GM23338 (cell line): ENCODE results near the gene DHRS2. TPM values are rescaled to one million over a fixed set of nuclear protein-coding genes. Genes with fewer than 3 reads are reported as not detected.

ENCODE experiments used
- ATAC-seq: fragments of 200-7000 bp; cut with Tn5 transposase; 3 replicates; pipeline ENCODE4 v1.9.1; 2020
- DNase-seq: peaks from one replicate; pipeline ENCODE4 v3.0.0-alpha.2; 2015; ENCODE audit warnings: low spot score
- H2AFZ ChIP-seq: fragments of 200-600 bp; sonication (generic); 2 replicates; pipeline ENCODE4 v1.8.0; 2016; ENCODE audit warnings: antibody characterized with exemption, mild to moderate bottlenecking, moderate library complexity
- H3F3A ChIP-seq: fragments of 200-600 bp; sonication (generic); replicated peaks from 2 replicates; pipeline ENCODE4 v1.8.0; 2017; ENCODE audit warnings: antibody characterized with exemption, mixed run types, low read depth
- H3K27ac ChIP-seq: fragments of 200-600 bp; sonication (generic); 2 replicates; pipeline ENCODE4 v1.6.1; 2016; ENCODE audit warnings: low read depth
- H3K27me3 ChIP-seq: fragments of 200-600 bp; sonication (generic); 2 replicates; pipeline ENCODE4 v1.8.0; 2016; ENCODE audit warnings: mild to moderate bottlenecking, mixed run types, moderate library complexity; ENCODE audit not compliant: insufficient read depth
- H3K36me3 ChIP-seq: fragments of 200-600 bp; sonication (generic); 2 replicates; pipeline ENCODE4 v1.8.0; 2016; ENCODE audit warnings: mild to moderate bottlenecking; ENCODE audit not compliant: insufficient read depth
- H3K4me1 ChIP-seq: fragments of 200-600 bp; sonication (generic); 2 replicates; pipeline ENCODE4 v1.8.0; 2016; ENCODE audit warnings: mild to moderate bottlenecking, moderate library complexity; ENCODE audit not compliant: insufficient read depth
- H3K4me2 ChIP-seq: fragments of 200-600 bp; sonication (generic); 2 replicates; pipeline ENCODE4 v1.7.1; 2017; ENCODE audit warnings: mixed run types
- H3K4me3 ChIP-seq: fragments of 200-600 bp; sonication (generic); 2 replicates; pipeline ENCODE4 v1.6.1; 2016; ENCODE audit warnings: mixed run types
- H3K79me2 ChIP-seq: fragments of 200-600 bp; sonication (generic); replicated peaks from 2 replicates; pipeline ENCODE4 v1.8.0; 2017; ENCODE audit warnings: mild to moderate bottlenecking; ENCODE audit not compliant: insufficient read depth
- H3K9me2 ChIP-seq: fragments of 200-600 bp; sonication (generic); 2 replicates; pipeline ENCODE4 v1.8.0; 2017; ENCODE audit not compliant: insufficient read depth
- H4K20me1 ChIP-seq: fragments of 200-600 bp; sonication (generic); replicated peaks from 2 replicates; pipeline ENCODE4 v1.8.0; 2017; ENCODE audit warnings: mild to moderate bottlenecking; ENCODE audit not compliant: insufficient read depth
- H3K27ac Mint-ChIP-seq: 2 replicates; pipeline ENCODE4 v1.8.0; 2020; ENCODE audit warnings: inconsistent platforms, mild to moderate bottlenecking, moderate library complexity, mixed read lengths
- H3K27me3 Mint-ChIP-seq: 3 replicates; pipeline ENCODE4 v1.8.0; 2022; ENCODE audit warnings: low read depth, mild to moderate bottlenecking, moderate library complexity, mixed read lengths, inconsistent platforms; ENCODE audit not compliant: insufficient read depth, poor library complexity
- H3K36me3 Mint-ChIP-seq: 3 replicates; pipeline ENCODE4 v1.8.0; 2021; ENCODE audit warnings: low read depth, mild to moderate bottlenecking, inconsistent platforms, moderate library complexity, mixed read lengths
- H3K4me1 Mint-ChIP-seq: 3 replicates; pipeline ENCODE4 v1.8.0; 2020; ENCODE audit warnings: mild to moderate bottlenecking, inconsistent platforms, mixed read lengths
- H3K4me3 Mint-ChIP-seq: 3 replicates; pipeline ENCODE4 v1.8.0; 2021; ENCODE audit warnings: moderate library complexity, mild to moderate bottlenecking, inconsistent platforms, mixed read lengths
- H3K9me3 Mint-ChIP-seq: 3 replicates; pipeline ENCODE4 v1.8.0; 2020; ENCODE audit warnings: moderate library complexity, mild to moderate bottlenecking, inconsistent platforms, mixed read lengths
- CTCF ChIP-seq, 2 experiments: fragments of 200-600 bp in 1 of 2; sonication (generic) in 1 of 2; conservative IDR thresholded peaks; 2 replicates each; pipeline versions ENCODE4 v1.5.1 to v1.6.1; 2016 to 2017; ENCODE audit warnings: antibody characterized with exemption in 2 of 2, low read depth in 2 of 2, mild to moderate bottlenecking in 2 of 2, moderate library complexity in 1 of 2
- EZH2 ChIP-seq: fragments of 200-600 bp; sonication (generic); IDR thresholded peaks from one replicate; pipeline ENCODE4 v1.8.0; 2017; ENCODE audit warnings: antibody characterized with exemption, mild to moderate bottlenecking, low read depth; ENCODE audit not compliant: unreplicated experiment
- JUNB ChIP-seq: IDR thresholded peaks from one replicate; pipeline ENCODE4 v1.6.1; 2016; ENCODE audit warnings: antibody characterized with exemption; ENCODE audit not compliant: unreplicated experiment
- ZNF331 ChIP-seq: fragments of 250-450 bp; sonication (Bioruptor Pico); IDR thresholded peaks from 2 replicates; pipeline ENCODE4 v1.5.0; 2020; ENCODE audit warnings: low read depth, mild to moderate bottlenecking, moderate library complexity
- polyA plus RNA-seq: library from polyadenylated mRNA; unstranded; fragments of >200 nt; fragmentation: Nextera tagmentation; extraction: Ambion mirVana; gene quantifications from 2 replicates; pipeline ENCODE4 v1.2.1, GENCODE V29; 2016
- total RNA-seq: library from RNA; depleted of rRNA; stranded (reverse); fragments of >200 nt; shearing (Covaris generic); gene quantifications from 2 replicates; pipeline ENCODE4 v1.2.3, GENCODE V29; 2014

DHRS2 gene
- total and polyA plus RNA-seq, 2 experiments from 2014 or later, result 0.42 to 0.48 TPM

GRCh38 chr14:23636317-23637211 lies at the start of gene DHRS2 (continued):
- TF ChIP-seq EZH2, result no peak

DNA sequence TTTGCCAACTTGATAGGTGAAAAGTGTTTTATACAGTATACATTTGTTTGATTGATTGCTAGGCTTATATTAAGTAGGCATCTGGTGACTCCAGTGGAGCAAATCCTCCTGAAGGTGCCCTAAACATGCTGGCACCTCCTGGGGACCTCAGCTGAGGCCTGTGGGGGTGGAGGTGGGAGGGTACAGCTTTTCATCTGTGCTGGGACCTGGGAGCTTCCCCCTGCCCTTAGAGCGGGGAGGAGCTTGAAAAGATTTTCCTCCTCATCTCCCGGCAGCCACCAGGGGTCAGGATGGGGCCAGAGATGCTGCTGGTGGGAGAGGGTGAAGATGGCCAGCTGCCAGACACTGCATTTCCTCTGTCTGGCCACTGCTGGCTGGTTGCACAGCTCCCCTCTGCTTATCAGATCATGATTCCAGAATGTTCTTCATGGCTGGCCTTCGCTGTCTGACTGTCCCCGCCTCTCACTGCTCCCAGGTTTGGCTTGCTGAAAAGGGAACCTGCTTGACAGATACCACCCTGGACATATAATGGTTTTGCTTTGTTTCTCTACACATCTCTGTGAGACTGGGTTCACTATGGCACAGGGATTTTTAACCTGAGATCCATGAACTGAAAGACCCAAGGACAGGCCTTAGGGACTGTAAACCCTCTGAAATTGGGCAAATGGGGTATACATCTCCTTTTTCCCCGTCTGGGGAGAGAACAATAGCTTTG lies 47.1 kb upstream of the DHRS2 start:
- no peaks in the 10 kb centered on the region for H4K20me1 ChIP-seq
- H3K9me3 Mint-ChIP-seq, result peaks cover 10% of the 10 kb centered on the region; the same call in 2 of the 3 replicates

GRCh38 chr14:23589606-23590005 lies 46.6 kb upstream of the DHRS2 start:
- Histone ChIP-seq H3K79me2 (no peaks in the 10 kb centered on the region), H3K9me2 (no peaks in the 10 kb centered on the region), H3K36me3 (no peaks in the 10 kb centered on the region), H3K4me2 (peak overlapping the region; percentile 42; the same call in 1 of the 2 replicates), H3K4me3 (no peak overlapping the region), H3K4me1 (peaks cover 4% of the 10 kb centered on the region; the same call in 1 of the 2 replicates), H3F3A (no peaks in the 10 kb centered on the region), H3K27me3 (no peaks in the 10 kb centered on the region), H2AFZ (peak overlapping the region; percentile 98), H3K27ac (no peak overlapping the region), H4K20me1 (no peaks in the 10 kb centered on the region)
- Mint-ChIP-seq H3K36me3 (no peaks in the 10 kb centered on the region), H3K9me3 (peaks cover 6% of the 10 kb centered on the region; the same call in 2 of the 3 replicates), H3K27me3 (peaks cover 9% of the 10 kb centered on the region), H3K4me3 (no peak overlapping the region), H3K27ac (no peak overlapping the region), H3K4me1 (peaks cover 12% of the 10 kb centered on the region)
- DNase-seq (no peak), ATAC-seq (no peak)
- TF ChIP-seq ZNF331 (CRISPR knock-in tag) (no peak), CTCF (conservative IDR thresholded peaks at IDR 0.05; ENCODE audit: low read depth in 2 of 2) (no peak)

More for the DNA sequence above, 47.1 kb upstream of the DHRS2 start:
- Histone ChIP-seq H2AFZ (peak overlapping the region; percentile 98), H3K4me3 (no peak overlapping the region), H3K79me2 (no peaks in the 10 kb centered on the region), H3K27me3 (no peaks in the 10 kb centered on the region), H3F3A (no peaks in the 10 kb centered on the region), H3K36me3 (no peaks in the 10 kb centered on the region), H3K4me2 (peak overlapping the region; percentile 42; the same call in 1 of the 2 replicates), H3K27ac (no peak overlapping the region), H3K9me2 (no peaks in the 10 kb centered on the region), H3K4me1 (peaks cover 4% of the 10 kb centered on the region; the same call in 1 of the 2 replicates)
- TF ChIP-seq CTCF (conservative IDR thresholded peaks at IDR 0.05; ENCODE audit: low read depth in 2 of 2), result peak; percentile 73 to 92
- TF ChIP-seq JUNB, result no peak
- H3K4me3 Mint-ChIP-seq, result no peak overlapping the region
- H3K27ac Mint-ChIP-seq, result 0 out of 2 replicates have a peak overlapping the region, but pooled peaks have one; percentile 8
- peaks cover 12% of the 10 kb centered on the region for H3K4me1 Mint-ChIP-seq
- ATAC-seq (peak; percentile 99), DNase-seq (peak; percentile 93)
- peaks cover under 1% of the 10 kb centered on the region; the same call in 1 of the 3 replicates for H3K36me3 Mint-ChIP-seq
- H3K27me3 Mint-ChIP-seq, result peaks cover 7% of the 10 kb centered on the region
